Astrocyte (in vitro differentiated cells and primary cell): ENCODE measurements around the gene TBXAS1. TPM values are rescaled to one million over a fixed set of nuclear protein-coding genes. Genes with fewer than 3 reads are reported as not detected.

Source experiments
- DNase-seq: peaks from one replicate; pipeline ENCODE4 v3.0.0-alpha.2; 2010; ENCODE audit warnings: low read depth
- FAIRE-seq: peaks from 2 replicates; lab custom pipeline; 2011; peaks lifted over from hg19 to GRCh38; lab: Jason Lieb, UNC
- H2AFZ ChIP-seq: 2 replicates; pipeline ENCODE4 v1.6.0; 2012; ENCODE audit warnings: low read depth, low read length, inconsistent platforms
- H3K27ac ChIP-seq: 2 replicates; pipeline ENCODE4 v1.5.1; 2011; ENCODE audit warnings: low read depth, low read length, inconsistent platforms
- H3K27me3 ChIP-seq: 2 replicates; pipeline ENCODE4 v1.6.0; 2011; ENCODE audit warnings: low read length, inconsistent platforms; ENCODE audit not compliant: insufficient read depth
- H3K36me3 ChIP-seq: 2 replicates; pipeline ENCODE4 v1.5.1; 2011; ENCODE audit warnings: low read length, inconsistent platforms; ENCODE audit not compliant: insufficient read depth
- H3K4me1 ChIP-seq: 2 replicates; pipeline ENCODE4 v1.5.1; 2011; ENCODE audit warnings: low read length, inconsistent platforms; ENCODE audit not compliant: insufficient read depth
- H3K4me2 ChIP-seq: 2 replicates; pipeline ENCODE4 v1.6.0; 2012; ENCODE audit warnings: low read length, inconsistent platforms
- H3K4me3 ChIP-seq: 2 replicates; pipeline ENCODE4 v1.5.1; 2011; ENCODE audit warnings: low read depth, mild to moderate bottlenecking, low read length, inconsistent platforms; ENCODE audit not compliant: insufficient read depth
- H3K79me2 ChIP-seq: 2 replicates; pipeline ENCODE4 v1.6.0; 2012; ENCODE audit warnings: mild to moderate bottlenecking, low read length, inconsistent platforms; ENCODE audit not compliant: insufficient read depth
- H3K9ac ChIP-seq: 2 replicates; pipeline ENCODE4 v1.6.0; 2012; ENCODE audit warnings: mild to moderate bottlenecking, low read length, inconsistent platforms
- H3K9me3 ChIP-seq: 2 replicates; pipeline ENCODE4 v1.5.1; 2012; ENCODE audit warnings: low read depth, mild to moderate bottlenecking, low read length, inconsistent platforms; ENCODE audit not compliant: insufficient read depth
- H4K20me1 ChIP-seq: 2 replicates; pipeline ENCODE4 v1.6.0; 2012; ENCODE audit warnings: low read length, inconsistent platforms; ENCODE audit not compliant: insufficient read depth
- H3K27ac Mint-ChIP-seq: one replicate; pipeline ENCODE4 v1.8.0; 2021; ENCODE audit warnings: mild to moderate bottlenecking, mixed read lengths; ENCODE audit not compliant: unreplicated experiment
- H3K27me3 Mint-ChIP-seq: one replicate; pipeline ENCODE4 v1.8.0; 2021; ENCODE audit warnings: low read depth, mixed read lengths; ENCODE audit not compliant: unreplicated experiment
- H3K36me3 Mint-ChIP-seq: one replicate; pipeline ENCODE4 v1.8.0; 2021; ENCODE audit warnings: low read depth, mixed read lengths; ENCODE audit not compliant: unreplicated experiment
- H3K4me1 Mint-ChIP-seq: one replicate; pipeline ENCODE4 v1.8.0; 2021; ENCODE audit warnings: low read depth, mixed read lengths; ENCODE audit not compliant: unreplicated experiment
- H3K4me3 Mint-ChIP-seq: one replicate; pipeline ENCODE4 v1.8.0; 2021; ENCODE audit warnings: mild to moderate bottlenecking, moderate library complexity, mixed read lengths; ENCODE audit not compliant: unreplicated experiment
- H3K9me3 Mint-ChIP-seq: one replicate; pipeline ENCODE4 v1.8.0; 2021; ENCODE audit warnings: mild to moderate bottlenecking, mixed read lengths; ENCODE audit not compliant: unreplicated experiment
- EZH2 ChIP-seq: IDR thresholded peaks from 2 replicates; pipeline ENCODE4 v1.6.1; 2012; ENCODE audit warnings: mild to moderate bottlenecking, low read length, inconsistent platforms; ENCODE audit not compliant: insufficient read depth
- total RNA-seq: library from RNA; stranded (reverse); gene quantifications from 2 replicates; pipeline ENCODE4 v1.2.1, GENCODE V29; 2021
- TF ChIP-seq, protein P1 (sequence below): IDR thresholded peaks from 2 replicates; pipeline ENCODE4 v1.5.1; 2011; ENCODE audit warnings: low read depth, mild to moderate bottlenecking, inconsistent platforms, low read length, moderate library complexity; ENCODE audit not compliant: insufficient read depth

TBXAS1 gene
- total RNA-seq, 1 donor from 2014 or later = 1.1 TPM

DNA sequence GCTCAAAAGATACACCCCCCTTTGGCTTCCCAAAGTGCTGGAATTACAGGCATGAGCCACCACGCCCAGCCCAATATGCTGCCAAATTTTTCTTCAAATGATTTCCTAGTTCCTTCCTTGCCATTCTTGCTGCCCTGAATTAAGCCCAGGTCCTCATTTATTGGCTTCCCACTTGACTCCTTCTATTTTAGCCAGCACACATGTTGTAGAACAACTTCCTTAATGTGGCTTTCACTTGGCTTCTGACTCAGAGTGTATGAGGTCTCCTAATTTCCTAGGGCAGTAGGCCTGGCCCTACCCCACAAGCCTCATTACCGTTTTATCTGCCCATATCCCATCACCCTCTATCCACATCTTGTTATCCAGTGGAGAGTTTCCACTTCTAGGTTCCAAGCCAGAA lies 29.5 kb upstream of the TBXAS1 start:
- Histone ChIP-seq H3K4me1 (no peaks in the 10 kb centered on the region), H2AFZ (no peak overlapping the region), H3K36me3 (no peaks in the 10 kb centered on the region), H3K9ac (no peak overlapping the region), H3K79me2 (no peaks in the 10 kb centered on the region), H3K9me3 (peaks cover 2% of the 10 kb centered on the region), H3K4me2 (no peak overlapping the region), H3K27ac (no peak overlapping the region), H3K4me3 (no peak overlapping the region), H4K20me1 (no peaks in the 10 kb centered on the region), H3K27me3 (no peaks in the 10 kb centered on the region)
- Mint-ChIP-seq H3K36me3 (peaks cover 4% of the 10 kb centered on the region), H3K27me3 (no peaks in the 10 kb centered on the region), H3K4me1 (no peaks in the 10 kb centered on the region), H3K9me3 (peaks cover 11% of the 10 kb centered on the region), H3K4me3 (no peak overlapping the region), H3K27ac (no peak overlapping the region)
- no peak for TF ChIP-seq EZH2
- TF ChIP-seq, protein P1, sequence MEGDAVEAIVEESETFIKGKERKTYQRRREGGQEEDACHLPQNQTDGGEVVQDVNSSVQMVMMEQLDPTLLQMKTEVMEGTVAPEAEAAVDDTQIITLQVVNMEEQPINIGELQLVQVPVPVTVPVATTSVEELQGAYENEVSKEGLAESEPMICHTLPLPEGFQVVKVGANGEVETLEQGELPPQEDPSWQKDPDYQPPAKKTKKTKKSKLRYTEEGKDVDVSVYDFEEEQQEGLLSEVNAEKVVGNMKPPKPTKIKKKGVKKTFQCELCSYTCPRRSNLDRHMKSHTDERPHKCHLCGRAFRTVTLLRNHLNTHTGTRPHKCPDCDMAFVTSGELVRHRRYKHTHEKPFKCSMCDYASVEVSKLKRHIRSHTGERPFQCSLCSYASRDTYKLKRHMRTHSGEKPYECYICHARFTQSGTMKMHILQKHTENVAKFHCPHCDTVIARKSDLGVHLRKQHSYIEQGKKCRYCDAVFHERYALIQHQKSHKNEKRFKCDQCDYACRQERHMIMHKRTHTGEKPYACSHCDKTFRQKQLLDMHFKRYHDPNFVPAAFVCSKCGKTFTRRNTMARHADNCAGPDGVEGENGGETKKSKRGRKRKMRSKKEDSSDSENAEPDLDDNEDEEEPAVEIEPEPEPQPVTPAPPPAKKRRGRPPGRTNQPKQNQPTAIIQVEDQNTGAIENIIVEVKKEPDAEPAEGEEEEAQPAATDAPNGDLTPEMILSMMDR = no peak
- DNase-seq (no peak), FAIRE-seq (no peak)

DNA sequence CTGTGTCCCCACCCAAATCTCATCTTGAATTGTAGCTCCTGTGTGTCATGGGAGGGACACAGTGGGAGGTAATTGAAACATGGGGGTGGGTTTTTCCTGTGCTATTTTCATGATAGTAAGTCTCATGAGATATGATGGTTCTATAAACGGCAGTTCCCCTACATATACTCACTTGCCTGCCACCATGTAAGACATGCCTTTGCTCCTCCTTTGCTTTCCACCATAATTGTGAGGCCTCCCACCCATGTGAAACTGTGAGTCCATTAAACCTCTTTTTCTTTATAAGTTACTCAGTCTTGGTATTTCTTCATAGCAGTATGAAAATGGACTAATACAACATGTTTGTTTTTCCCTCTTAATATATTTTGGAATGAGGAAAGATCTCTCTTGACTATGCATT lies 24.5 kb upstream of the TBXAS1 start:
- Histone ChIP-seq H3K27me3 (no peaks in the 10 kb centered on the region), H3K9me3 (peaks cover 2% of the 10 kb centered on the region), H4K20me1 (no peaks in the 10 kb centered on the region), H3K9ac (no peak overlapping the region), H3K36me3 (no peaks in the 10 kb centered on the region), H3K4me2 (no peak overlapping the region), H3K4me1 (no peaks in the 10 kb centered on the region), H3K4me3 (no peak overlapping the region), H3K27ac (no peak overlapping the region), H2AFZ (no peak overlapping the region), H3K79me2 (no peaks in the 10 kb centered on the region)
- FAIRE-seq = no peak
- H3K36me3 Mint-ChIP-seq = peaks cover 4% of the 10 kb centered on the region
- H3K27me3 Mint-ChIP-seq = peaks cover 6% of the 10 kb centered on the region
- H3K9me3 Mint-ChIP-seq = peaks cover 14% of the 10 kb centered on the region
- TF ChIP-seq, protein P1 = no peak
- no peaks in the 10 kb centered on the region for H3K4me1 Mint-ChIP-seq
- no peak overlapping the region for H3K27ac Mint-ChIP-seq
- DNase-seq = no peak
- H3K4me3 Mint-ChIP-seq = no peak overlapping the region

DNA sequence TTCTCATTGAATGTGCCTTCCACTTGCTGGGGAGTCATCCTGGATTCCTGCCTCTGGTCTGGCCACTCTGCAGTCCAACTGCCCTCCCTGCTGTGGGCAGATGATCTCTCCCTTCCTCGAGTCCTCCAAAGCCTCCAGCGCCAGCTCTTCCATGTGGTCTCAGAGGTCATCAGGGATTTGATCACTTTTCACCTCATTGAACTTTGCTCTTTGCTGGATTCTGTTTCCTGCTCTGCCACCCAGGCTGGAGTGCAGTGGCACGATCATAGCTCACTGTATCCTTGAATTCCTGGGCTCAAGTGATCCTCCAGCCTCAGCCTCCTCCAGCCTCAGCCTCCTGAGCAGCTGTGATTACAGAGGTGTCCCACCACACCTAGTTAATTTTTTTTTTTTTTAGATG lies 22.1 kb upstream of the TBXAS1 start:
- no peaks in the 10 kb centered on the region for H3K4me1 ChIP-seq
- H3K4me3 ChIP-seq = no peak overlapping the region
- H2AFZ ChIP-seq = peak overlapping the region; percentile 63
- H3K4me2 ChIP-seq = no peak overlapping the region
- FAIRE-seq (no peak), DNase-seq (no peak)
- H3K27me3 ChIP-seq = no peaks in the 10 kb centered on the region
- no peak overlapping the region for H3K27ac ChIP-seq
- H3K9me3 ChIP-seq = peaks cover 2% of the 10 kb centered on the region
- H4K20me1 ChIP-seq = no peaks in the 10 kb centered on the region
- H3K9me3 Mint-ChIP-seq = peaks cover 14% of the 10 kb centered on the region
- H3K36me3 ChIP-seq = no peaks in the 10 kb centered on the region
- no peak overlapping the region for H3K27ac Mint-ChIP-seq
- peaks cover 6% of the 10 kb centered on the region for H3K27me3 Mint-ChIP-seq
- H3K4me1 Mint-ChIP-seq = peaks cover 5% of the 10 kb centered on the region
- TF ChIP-seq, protein P1 = no peak
- TF ChIP-seq EZH2 = no peak
- H3K9ac ChIP-seq = no peak overlapping the region
- no peaks in the 10 kb centered on the region for H3K79me2 ChIP-seq
- H3K36me3 Mint-ChIP-seq = peaks cover 4% of the 10 kb centered on the region
- no peak overlapping the region for H3K4me3 Mint-ChIP-seq
